GM21447 (cell line): Measurements from ENCODE around the gene PLEKHA7.

Source experiments
- ATAC-seq: cut with Tn5 transposase; IDR thresholded peaks from one replicate; pipeline ENCODE4 v1.9.1; 2021; ENCODE audit not compliant: unreplicated experiment

The PLEKHA7 gene

DNA sequence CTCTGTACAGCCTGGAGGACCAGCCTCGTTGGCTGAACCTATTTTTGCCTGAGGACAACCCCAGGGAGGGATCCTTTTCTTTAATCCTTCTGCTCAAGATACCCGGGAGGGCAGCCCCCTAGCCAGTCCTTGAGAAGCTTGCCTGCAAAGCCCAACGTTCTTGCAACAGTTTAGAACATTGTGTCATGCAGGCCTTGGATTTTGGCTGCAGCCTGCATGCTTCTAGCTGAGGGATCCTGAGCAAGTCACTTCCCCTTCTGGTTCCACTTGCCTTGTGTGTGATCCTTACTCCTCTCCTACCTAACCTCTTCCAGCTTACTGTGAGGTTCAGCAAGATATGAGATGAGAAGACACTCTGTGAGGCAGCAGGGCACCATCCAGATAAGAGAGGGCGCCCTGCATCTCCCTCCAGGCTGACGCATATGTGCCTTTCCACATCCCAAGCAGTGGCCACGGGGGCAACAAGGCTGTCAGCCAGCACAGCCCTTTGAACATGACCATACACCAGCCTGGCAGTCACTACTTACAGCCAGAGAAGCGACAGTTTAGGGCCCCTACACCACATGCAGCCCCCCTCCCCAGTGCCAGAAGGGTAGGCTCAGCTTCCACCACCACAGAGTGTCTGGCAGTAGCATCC, 199.7 kb downstream of the PLEKHA7 start:
- no peak for ATAC-seq

DNA sequence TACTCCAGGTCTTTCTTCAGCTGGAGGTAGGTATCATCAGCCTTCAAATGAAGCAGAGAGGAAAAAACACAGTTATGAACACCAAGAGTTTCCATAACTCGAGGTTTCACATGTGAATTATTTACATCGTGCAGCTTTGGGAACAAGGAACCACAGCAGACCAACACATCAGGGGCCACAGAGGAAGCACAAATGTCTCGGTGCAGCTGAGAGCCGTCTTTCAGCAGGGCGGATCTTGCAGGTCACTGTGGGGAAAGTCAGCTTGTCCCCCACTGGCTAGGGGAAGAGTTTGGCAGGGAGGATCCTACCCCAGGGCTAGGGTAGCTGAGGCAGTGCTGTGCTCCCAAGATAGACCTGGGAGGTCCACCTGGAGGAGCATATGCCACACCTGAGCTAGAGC, 201.1 kb downstream of the PLEKHA7 start:
- no peak for ATAC-seq

DNA sequence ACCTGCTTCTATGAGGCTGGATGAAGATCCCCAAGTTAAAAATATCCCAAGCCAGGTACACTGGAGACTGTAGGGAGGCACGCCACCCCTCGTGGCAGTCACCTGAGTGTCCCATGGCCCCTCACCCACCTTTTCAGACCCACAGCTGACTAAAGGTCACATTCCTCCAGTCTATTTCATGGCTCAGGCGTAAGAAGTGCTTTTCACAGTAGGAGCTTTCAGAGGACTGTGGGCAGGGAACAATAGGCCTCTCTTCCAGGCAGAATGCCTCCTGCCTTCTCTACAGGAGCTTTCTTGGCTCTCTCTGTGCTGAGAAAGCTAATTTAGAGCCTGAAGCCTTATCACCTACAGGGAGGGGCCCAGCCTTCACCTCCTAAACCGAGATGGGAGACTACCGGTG, 201.9 kb downstream of the PLEKHA7 start:
- ATAC-seq: no peak

DNA sequence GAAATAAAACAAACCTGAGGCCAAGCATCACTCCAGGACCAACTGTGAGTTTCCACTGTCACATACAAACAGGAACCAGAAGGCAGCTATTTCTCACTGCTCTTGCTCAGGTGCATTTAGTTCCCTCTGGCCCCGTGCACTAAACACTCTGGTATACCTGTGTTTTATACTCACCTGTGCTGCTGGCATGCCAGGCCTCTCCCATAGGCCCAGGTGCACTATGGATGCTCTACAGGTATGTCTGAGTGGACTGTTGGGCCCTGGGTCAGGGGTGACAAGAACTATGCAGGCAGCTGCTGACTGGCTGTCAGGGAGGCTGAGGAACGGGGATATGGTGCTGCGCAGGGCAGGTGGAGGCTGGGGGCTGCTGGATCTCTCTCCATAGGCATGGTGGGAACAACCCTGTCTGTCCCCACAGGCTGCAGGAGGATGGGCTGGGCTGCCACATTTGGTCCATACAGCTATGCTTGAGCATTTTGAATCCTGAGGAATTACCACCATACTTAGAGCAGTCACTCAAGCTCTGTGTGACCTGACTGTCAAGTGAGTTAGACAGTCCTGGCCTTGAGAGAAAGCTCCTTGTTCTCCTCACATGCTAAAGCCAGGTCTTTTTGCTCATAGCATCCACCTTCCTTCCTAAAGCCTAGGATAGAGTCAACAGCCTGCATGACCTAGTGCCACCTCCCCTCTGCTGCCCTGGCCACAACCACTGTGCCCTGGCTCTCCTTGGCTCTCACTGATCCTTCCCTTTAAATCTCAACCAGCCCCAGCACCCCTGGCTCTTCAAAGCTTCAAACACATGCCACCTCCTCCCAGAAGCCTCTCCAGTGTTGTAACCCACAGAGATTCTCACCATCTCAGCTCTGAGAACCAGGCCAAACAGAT, 202.8 kb downstream of the PLEKHA7 start:
- no peak for ATAC-seq

DNA sequence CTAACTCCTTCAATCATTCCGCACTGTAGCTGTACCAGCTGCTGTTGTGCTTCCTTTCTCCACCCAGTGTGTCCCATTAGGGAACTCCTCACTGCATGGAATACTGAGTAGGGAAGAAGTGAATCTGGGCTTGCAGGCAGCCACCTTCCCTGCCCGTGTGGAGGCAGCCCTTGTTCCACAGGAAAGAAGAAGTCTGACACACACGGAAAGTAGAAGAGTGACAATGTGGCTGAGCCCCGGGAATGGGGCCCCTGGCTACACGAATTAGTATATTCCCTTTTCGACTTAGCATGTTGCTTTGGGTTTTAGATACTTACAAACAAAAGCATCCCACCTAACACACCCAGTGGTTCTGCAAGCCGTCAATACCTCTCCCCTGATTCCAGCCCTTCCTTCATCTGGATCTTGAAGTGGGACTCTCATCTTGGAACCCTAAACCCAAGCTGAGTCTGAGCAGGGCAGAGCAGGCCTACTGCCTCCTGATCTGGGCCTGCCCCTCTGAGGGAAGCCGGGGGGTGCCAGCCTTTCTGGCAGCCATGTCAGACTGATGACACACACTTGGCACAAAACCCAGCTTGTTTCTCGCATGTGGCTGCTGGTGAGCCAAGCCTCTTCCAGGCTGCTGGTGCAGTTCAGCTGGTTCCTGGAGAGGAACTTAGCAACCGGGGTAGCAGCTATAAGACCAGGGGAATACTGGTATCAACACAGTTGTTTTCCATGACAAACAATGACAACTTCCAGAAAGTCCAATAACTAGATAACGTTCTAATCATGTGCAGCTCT, 204.1 kb downstream of the PLEKHA7 start:
- no peak for ATAC-seq

DNA sequence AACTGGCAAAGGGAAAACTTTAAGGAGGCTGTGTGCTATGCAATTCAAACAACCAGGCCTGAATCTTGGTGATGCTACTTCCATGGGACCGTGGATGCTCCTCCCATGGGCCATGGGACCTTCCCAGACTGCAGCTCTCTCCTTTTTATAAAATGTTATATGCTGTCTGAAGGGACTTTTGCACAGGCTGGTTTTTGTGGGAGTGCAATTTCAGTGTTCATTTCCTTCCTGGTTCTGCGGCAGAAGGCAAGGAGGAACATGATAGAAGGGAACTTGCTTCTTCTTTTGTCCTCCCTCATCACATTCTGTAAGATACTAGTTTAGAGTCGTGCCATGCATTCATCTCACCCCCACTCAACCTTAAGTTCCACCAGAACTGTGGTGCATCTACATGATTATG, 206.9 kb downstream of the PLEKHA7 start:
- ATAC-seq: no peak

DNA sequence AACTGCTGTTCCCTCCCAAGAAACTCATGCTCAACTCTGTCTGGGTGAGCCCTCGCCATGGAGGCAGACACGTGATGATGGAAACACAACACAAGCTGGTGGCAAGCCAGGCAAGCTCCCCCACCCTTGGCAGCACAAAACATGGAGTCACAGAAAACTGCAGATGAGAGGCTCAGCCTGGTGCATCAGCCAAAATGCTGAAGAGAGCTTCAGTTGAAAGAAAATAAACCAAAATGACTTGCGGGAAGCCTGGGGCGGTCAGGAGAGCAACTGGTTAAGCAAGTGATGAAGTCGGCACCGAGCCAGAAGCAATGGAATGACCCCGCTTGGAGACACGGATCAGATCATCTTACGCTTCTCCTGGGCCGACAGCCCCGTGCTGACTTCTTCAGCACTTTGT, 207.4 kb downstream of the PLEKHA7 start:
- no peak for ATAC-seq

DNA sequence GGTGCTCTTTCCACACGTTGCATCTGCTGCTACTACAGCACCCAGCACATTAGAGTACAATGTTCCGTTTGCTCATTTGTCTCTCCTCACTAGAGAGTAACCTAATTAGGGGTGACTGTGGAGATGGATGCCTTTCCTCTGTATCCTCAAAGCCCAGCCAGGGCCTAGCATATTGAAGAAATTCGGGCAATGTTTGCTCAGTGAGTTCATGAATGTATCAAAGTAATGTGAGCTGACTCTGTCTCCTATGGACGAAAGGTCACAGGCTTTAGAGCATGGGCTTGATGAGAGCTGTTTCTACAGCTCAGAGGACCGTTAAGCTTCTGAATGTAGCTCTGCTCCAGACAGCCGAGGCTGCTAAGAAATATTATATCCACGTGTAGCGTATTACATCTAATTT, 208.3 kb downstream of the PLEKHA7 start:
- ATAC-seq: no peak

DNA sequence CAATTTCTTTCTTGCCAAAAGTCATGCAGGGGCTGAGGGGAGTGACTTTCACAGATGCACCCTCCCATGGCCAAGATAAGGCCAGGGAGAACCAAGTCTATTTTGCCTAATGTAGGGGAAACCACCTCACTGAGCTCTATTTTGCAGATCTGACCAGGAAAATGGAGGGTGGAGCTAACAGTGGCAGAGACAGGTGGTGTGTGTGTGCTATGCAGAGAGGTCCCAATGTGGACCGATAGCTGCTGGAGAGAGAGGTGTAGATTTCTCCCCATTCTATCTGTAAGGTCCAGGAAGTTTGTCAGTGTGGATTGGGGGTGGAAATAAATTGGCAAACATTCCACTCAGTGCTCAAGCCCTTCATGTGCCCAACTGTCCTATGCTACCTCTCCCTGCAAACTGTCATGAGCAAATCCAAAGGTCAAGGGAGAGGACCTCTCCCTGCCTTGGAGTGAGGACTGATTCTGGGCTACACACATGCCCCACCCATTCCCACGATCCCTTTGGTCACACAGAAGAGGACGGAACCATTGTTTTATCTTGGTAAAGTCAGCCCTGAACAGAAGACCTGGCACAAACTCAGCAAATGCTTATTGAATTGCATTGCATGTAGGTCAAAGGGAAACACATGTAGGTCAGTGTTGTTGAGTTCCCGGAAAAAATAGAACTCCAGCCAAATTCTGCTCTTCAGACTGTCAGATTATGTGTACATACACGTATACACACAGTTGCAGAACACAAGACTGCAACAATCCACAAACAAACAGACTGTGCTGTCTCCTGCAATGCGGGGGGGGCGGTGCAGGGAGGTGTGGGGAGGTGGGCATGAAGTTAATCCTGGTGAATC, 209.9 kb downstream of the PLEKHA7 start:
- no peak for ATAC-seq

DNA sequence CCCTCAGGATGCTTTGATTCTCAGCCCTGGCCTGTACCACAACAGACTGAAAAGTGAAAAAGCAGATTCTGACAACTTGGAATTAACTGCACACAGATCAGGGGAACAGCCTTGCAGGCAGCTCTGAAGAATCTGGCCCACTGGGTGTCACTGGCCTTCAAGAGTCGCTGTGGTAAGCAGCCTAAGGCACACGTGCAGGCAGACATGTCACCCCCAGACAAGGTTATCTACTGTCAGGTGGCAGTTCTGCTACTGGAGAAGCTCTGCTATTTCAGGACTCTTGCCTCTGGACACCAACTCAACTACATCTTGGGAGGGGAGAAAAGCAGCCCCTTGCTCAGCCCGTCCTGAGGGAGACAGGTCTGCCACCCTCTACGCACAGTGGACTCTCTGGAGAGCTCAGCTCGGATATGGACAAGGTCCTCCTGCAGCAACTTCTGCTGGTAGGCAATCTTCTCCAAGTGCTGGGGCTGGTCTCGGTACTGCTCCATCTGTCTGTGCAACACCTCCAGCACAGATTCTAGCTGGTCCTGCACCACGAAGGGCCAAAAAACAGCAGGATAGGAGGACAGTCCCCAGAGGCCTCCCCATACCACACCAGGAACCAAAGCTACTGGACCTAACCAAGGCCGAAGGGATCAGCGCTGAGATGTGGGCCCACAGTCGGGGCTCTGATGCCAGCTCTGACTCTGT, 212.8 kb downstream of the PLEKHA7 start:
- no peak for ATAC-seq

DNA sequence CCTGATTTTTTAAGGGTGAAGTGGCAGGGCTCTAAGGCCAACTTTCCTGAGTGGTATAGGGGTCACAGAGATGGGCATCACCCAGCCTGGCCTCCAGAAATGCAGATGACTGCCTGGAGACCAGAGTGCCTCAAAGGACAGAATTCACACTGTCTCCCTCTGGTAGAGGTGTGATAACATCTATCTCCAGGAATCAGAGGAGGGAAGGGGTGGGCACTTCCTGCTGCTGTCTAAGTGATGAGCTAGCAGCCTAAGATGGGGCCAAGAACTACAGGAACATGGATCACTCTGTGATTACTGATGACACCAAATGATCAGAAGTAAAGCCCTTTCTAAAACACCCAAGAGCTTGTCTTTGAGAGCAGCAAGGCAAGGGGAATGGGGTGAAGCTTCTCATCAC, 213.8 kb downstream of the PLEKHA7 start:
- ATAC-seq: no peak

DNA sequence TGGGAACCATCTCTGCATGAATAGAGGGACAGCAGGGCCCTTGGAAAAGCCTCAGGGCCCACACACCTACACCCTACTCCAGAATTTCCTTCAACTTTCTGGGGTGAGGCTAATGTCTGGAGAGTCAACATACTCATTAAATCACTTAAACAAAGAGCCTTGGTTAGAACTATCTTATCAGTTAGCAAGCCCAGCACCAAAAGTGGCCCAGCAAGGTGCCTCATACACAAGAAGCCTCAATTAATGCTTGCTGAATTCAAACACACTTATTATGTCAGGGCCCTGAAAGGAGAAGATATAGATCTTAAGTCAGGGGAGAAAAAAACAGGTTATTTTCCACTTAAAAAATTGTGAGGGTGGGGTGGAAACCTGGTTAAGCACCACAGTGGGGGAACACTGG, 214.3 kb downstream of the PLEKHA7 start:
- no peak for ATAC-seq

DNA sequence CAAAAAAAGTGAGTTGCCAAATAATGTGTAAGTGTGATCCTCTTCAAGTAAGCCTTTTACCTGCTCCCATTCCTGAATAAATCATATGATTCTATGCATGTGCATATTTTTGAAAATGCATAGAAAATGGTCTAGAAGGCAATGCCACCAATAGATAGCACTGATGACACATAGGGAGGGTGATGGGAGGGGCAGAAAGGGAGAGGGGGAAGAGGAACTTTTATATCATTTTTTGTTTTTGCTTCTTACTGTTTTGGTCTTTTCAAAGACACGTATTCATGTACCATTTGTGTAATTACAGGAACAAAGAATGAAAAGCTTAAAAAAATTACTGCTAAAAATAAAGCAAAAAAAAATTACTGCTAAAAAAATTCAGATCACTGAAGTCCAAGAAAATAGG, 215.0 kb downstream of the PLEKHA7 start:
- ATAC-seq: no peak

DNA sequence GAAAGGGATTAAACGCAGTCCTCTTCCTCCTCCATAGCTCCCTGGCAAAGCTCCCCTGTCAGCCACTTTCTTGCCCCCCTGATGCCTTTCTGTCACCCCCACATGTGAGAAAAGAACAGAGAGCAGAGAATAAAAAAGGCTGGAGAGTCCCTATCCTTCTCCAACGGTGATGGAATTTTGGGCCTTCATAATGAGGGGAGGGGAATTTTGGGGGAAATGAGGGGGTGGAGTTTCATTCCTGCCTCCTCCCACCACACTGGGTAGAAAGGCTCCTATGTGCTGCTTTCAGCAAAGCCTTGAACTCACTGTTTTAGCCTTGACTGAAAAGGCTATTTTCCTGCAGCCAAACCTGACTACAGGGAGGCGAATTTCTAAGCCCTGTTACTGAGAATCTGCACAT, 216.4 kb downstream of the PLEKHA7 start:
- no peak for ATAC-seq

DNA sequence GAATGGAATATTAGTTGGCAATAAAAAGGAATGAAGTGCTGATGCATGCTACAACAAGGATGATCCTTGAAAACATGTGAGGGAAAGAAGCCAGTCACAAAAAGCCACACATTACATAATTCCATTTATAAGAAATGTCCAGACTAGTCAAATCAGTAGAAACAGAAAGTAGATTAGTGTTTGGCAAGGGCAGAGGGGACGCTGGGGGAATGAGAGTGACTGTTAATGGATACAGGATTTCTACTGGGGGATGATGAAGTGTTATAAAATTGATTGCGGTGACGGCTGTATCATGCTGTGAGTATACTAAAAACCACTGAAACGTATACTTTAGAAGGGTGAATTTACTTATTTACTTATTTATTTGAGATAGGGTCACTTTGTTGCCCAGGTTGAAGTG, 217.9 kb downstream of the PLEKHA7 start:
- ATAC-seq: no peak

DNA sequence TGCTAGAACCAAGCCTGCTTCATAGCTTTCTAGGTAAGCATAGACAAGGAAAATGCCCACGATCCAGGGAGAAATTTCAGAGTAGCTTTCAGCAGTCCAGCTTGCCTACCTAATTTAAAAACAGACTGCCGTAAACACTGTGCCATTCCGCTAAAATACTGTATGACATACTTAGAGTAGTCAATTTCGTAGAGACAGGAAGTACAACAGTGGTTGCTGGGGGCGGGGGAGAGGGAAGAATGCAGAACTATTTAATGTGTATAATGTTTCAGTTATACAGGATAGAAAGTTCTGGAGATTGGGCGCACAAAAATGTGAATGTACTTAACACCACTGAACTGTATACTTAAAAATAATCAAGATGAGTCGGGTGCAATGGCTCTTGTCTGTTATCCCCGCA, 219.1 kb downstream of the PLEKHA7 start:
- ATAC-seq: no peak

DNA sequence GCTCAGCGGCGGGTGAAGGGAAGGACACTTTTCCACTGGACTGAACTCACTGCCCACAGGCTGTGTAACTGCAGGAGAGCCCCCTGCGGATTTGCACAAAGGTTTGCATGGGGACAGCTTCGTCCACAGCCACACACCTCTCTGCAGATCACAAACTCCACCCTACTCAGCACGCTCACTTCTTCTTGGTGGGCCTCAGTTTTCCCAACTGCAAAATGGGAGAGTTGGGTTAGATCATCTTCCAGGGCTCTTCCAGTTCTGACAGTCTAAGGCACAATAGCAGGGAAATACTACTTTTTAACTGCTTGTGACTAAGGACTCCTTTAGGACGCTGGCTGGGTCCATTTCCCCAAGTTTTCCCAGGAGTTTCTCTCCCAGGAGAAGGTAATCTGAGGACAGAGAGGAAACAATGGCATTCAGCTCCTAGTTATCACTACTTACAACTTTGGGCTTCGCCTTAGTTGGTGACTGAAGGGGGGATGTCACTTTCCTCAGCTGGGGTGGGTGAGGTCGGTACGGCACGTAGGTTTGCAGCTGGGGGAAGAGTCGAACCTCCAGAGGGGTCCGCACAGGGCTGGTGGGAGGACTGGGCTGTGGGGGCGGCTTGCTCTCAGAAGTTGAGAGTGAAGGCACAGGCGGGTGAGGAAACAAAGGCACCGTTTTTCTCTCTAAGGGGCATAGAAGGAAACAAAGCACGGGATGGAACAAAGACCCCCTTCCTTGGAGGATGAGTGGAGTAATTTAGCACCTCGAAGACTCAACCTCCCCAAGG, 220.0 kb downstream of the PLEKHA7 start:
- ATAC-seq: no peak

DNA sequence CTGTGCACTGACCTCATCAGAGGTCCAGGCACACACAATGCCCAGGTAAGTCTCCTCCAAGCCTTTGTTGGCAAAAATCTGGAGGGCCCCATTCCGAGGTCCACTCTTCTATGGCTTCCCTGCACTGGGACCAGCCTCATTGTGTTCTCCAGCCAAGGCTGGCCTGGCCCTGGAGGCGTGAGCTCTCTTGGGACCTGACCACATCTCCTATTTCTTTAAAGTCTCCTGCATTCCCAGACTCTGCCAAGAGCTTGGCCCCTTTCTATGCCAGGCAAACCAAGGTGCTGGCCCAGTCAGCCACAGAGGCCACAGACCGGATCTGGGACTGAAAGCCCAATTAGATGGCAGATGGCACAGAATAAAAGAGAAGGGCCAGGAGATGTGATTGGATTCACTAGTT, 220.7 kb downstream of the PLEKHA7 start:
- no peak for ATAC-seq

DNA sequence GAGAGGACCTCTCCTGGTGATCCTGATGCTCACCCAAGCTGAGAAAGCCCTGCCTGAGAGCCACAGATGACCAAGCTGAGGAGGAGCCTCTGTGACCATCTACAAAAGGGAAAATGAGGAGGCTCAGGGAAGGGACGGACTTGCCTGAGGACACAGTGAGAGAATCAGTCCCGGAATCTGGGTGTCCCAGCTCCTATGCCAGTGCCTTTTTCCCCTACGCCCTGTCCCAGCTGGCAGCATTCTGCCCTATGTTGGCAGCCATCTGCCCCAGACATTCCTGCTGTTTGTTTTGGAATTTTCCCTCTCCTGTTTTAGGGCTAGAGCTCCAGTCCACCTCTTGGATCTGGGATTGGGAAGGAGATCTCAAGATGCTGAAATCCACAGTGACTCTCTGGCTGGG, 221.2 kb downstream of the PLEKHA7 start:
- ATAC-seq: no peak

DNA sequence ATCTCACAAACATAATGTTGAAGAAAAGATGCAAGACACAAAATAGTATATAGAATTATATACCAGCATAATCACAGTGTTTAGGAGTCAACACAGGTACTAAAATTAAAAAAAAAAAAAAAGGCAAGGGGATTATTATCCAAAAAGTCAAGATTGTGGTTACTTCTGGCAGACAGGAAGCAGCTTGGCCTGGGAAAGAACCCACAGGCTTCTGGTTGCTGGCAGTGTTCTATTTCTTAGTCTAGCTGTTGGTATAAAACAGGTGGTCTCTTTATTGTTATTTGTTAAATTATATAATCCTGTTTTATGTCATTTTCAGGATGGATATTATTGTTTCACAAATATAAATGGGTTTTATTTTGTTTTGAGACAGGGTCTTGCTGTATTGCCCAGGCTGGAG, 221.8 kb downstream of the PLEKHA7 start:
- no peak for ATAC-seq
